ENCODE results near the gene ZNF221.

GRCh38 chr19:43950834-43951645 lies at the start of gene ZNF221:
- TF ChIP-seq CTCF (IDR thresholded peaks at IDR 0.05; ENCODE audit: low read depth, low read length, poor library complexity, severe bottlenecking) (no peak), EZH2phosphoT487 (IDR thresholded peaks at IDR 0.05; ENCODE audit: borderline replicate concordance, low read length) (no peak)

All from DOHH2 (cell line).